GM21360 (cell line): ENCODE measurements around the gene ZNF101.
A peak's percentile ranks its signal among the peaks of the same experiment; 100 is the strongest.
"Not testable (repeated sequence)": the region's sequence is repeated elsewhere in the genome, so short reads cannot be mapped to it uniquely, and the experiment has no call there.

Source experiments
- ATAC-seq: cut with Tn5 transposase; IDR thresholded peaks from one replicate; pipeline ENCODE4 v1.9.1; 2021; ENCODE audit warnings: mild to moderate bottlenecking, moderate library complexity; ENCODE audit not compliant: unreplicated experiment

ZNF101 gene

GRCh38 chr19:19659646-19660245 is 8.9 kb upstream of the ZNF101 start:
- no peak for ATAC-seq

- no peak for ATAC-seq
Measured at GRCh38 chr19:19661141-19661674, 7.4 kb upstream of the ZNF101 start.

- ATAC-seq: peak; percentile 36
Measured at GRCh38 chr19:19661675-19662251, 6.9 kb upstream of the ZNF101 start.

- no peak for ATAC-seq
Measured at GRCh38 chr19:19662344-19662743, 6.3 kb upstream of the ZNF101 start.

- ATAC-seq: peak; percentile 1
Measured at GRCh38 chr19:19662871-19663255, 5.8 kb upstream of the ZNF101 start.

GRCh38 chr19:19663256-19664120 is 5.2 kb upstream of the ZNF101 start, which contains the start of gene ATP13A1:
Gene ATP13A1 (minus strand): TSS chr19:19663676. CDS start chr19:19663666, 10 bp downstream.
- ATAC-seq: peak; percentile 53

- not testable (repeated sequence) for ATAC-seq
Measured at GRCh38 chr19:19665420-19665948, 3.2 kb upstream of the ZNF101 start.

- ATAC-seq: no peak
Measured at GRCh38 chr19:19670070-19670551, 1.5 kb downstream of the ZNF101 start.

GRCh38 chr19:19672816-19673215 is 4.2 kb downstream of the ZNF101 start:
- no peak for ATAC-seq

GRCh38 chr19:19674315-19674714 is 5.7 kb downstream of the ZNF101 start:
- ATAC-seq: no peak

GRCh38 chr19:19677579-19677978 is 8.9 kb downstream of the ZNF101 start:
- no peak for ATAC-seq

- no peak for ATAC-seq
Measured at GRCh38 chr19:19679176-19680073, 10.8 kb downstream of the ZNF101 start.

- not testable (repeated sequence) for ATAC-seq
Measured at GRCh38 chr19:19686119-19686518, 17.5 kb downstream of the ZNF101 start.

GRCh38 chr19:19686580-19686979 is 17.9 kb downstream of the ZNF101 start:
- ATAC-seq: no peak

GRCh38 chr19:19687090-19687489 is 18.5 kb downstream of the ZNF101 start:
- ATAC-seq: no peak

GRCh38 chr19:19689023-19689422 is 20.4 kb downstream of the ZNF101 start:
- not testable (repeated sequence) for ATAC-seq

GRCh38 chr19:19691683-19692082 is 23.0 kb downstream of the ZNF101 start:
- no peak for ATAC-seq

- no peak for ATAC-seq
Measured at GRCh38 chr19:19696386-19696785, 27.7 kb downstream of the ZNF101 start.

GRCh38 chr19:19697589-19697988 is 28.9 kb downstream of the ZNF101 start:
- ATAC-seq: no peak

- ATAC-seq: not testable (repeated sequence)
Measured at GRCh38 chr19:19700493-19700892, 31.9 kb downstream of the ZNF101 start.
